Activated naive CD4-positive, alpha-beta T cell treated with Interleukin-2 at 50 U/mL for 16 hours (primary cell): ENCODE data around the gene CTSF.
"Not testable (repeated sequence)": the region's sequence is repeated elsewhere in the genome, so short reads cannot be mapped to it uniquely, and the experiment has no call there.

Source experiments
- DNase-seq: peaks from one replicate; pipeline ENCODE4 v3.0.0-alpha.2; 2020

The CTSF gene

GRCh38 chr11:66568124-66568916 lies at the start of gene CTSF:
Gene CTSF, minus strand, starts transcription at chr11:66568606. Its CDS starts 120 bp downstream, at chr11:66568486.
- DNase-seq: peak; percentile 74

- peak; percentile 29 for DNase-seq
Measured at GRCh38 chr11:66617155-66617834, 48.9 kb upstream of the CTSF start.

DNA sequence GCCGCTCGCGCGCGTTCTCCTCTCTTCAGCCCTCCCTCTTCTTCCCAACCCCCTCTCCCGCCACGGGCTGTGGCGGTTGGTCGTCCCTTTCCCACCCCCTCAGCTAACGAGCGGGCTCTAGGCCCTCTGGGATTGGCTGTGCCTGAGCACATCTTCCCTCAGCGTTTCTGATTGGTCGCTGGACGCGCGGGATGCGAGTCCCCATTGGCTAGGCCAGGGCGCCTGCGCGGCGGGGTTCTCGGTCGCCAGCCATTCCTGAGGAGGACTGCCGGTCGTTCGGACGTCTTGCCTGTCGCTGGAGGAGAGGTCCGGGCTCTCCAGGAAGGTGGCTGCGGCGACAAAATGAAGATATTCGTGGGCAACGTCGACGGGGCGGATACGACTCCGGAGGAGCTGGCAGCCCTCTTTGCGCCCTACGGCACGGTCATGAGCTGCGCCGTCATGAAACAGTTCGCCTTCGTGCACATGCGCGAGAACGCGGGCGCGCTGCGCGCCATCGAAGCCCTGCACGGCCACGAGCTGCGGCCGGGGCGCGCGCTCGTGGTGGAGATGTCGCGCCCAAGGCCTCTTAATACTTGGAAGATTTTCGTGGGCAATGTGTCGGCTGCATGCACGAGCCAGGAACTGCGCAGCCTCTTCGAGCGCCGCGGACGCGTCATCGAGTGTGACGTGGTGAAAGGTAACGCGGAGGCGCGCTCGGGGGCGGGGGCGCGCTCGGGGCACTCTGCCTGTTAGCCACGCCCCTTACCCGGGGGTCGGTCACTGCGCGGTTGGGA lies 48.2 kb upstream of the CTSF start, which contains the start of gene RBM14:
Gene RBM14, plus strand, starts transcription at position 252 of the 776 bp plus-strand sequence. Its CDS starts 91 bp downstream, at position 343.
- peak; percentile 98 for DNase-seq

DNA sequence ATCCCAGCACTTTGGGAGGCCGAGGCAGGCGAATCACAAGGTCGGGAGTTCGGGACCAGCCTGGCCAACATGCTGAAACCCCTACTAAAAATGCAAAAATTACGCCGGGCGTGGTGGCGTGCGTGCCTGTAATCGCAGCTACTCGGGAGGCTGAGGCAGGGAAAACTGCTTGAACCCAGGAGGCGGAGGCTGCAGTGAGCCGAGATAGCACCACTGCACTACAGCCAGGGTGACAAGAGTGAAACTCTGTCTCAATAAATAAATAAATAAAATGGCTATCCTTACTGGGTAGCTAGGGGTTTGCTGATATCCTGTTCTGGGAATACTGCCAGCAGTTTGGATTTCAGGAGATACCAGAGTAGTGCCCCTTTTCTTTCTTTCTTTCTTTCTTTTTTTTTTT lies 45.7 kb upstream of the CTSF start:
- no peak for DNase-seq

DNA sequence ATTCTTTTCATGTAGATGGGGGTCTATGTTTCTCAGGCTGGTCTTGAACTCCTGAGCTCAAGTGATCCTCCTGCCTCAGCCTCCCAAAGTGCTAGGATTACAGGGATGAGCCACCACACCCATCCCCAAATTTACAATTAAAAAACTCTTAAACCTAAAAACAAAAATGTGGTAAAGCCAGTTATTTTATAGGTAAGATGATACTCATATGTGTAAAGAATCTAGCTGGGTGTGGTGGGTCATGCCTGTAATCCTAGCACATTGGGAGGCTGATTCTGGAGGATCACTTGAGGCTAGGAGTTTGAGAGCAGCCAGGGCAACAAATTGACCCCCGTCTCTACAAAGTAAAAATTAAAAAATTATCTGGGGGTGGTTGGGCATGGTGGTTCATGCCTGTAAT lies 44.1 kb upstream of the CTSF start:
- no peak for DNase-seq

GRCh38 chr11:66609721-66610617 lies 41.6 kb upstream of the CTSF start:
- no peak for DNase-seq

DNA sequence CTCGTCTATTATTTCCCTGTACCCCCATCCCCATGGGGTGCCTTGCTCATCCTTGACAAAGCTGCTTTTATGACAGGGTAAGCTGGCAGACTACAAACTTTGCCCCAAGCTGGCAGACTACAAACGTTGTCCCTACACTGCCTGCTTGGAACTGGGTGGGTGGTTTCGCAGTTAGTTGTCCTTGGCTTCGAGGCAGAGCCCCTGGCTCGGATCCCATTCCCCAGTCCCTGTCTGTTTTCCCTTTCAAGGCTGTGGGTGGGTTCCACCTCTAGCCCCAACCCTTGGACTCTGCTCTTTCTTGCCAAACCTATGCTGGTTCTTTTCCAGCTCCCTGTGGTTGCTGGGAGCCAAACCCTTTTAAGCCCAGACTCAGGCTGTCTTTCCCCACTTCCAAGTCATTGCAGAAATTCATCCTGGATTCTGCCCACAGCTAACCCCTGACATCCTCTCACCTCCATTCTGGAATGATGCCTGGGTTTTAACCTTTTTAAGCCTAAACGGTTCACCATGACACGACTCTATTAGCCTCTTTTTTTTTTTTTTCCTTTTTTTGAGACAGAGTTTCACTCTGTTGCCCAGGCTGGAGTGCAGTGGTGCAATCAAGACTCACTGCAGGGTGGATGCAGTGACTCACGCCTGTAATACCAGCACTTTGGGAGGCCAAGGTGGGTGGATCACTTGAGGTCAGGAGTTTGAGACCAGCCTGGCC lies 38.9 kb upstream of the CTSF start:
- DNase-seq: no peak

DNA sequence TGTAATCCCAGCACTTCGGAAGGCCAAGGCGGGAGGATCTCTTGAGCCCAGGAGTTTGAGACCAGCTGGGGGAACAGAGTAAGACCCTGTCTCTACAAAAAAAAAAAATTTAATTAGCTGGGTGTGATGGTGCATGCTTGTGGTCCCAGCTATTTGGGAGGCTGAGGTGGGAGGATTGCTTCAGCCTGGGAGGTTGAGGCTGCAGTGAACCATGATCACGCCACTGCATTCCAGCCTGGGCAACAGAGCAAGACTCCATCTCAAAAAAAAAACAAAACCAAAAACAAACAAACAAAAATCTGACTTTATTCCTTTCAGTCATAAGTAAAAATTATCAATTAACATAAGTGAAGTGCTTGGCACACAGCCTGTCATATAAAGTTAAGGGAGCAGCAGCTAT lies 38.2 kb upstream of the CTSF start:
- not testable (repeated sequence) for DNase-seq

DNA sequence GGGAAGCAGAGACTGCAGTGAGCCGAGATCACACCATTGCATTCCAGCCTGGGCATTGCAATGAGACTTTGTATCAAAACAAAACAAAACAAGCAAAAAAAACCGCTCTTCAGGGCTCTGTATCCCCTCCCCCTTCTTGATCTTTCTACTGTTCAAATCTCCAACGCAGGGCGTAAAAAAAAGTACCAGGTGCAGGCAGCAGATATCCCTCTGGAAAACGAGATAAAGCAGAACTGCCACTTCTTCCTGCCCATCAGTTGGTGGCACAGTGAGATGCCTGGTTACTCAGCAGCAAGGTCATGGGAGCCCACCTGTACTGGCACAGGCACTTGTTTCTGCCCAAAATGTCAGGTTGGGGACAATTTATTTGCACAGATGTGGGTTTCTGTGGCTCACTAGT lies 35.7 kb upstream of the CTSF start:
- DNase-seq: no peak

- DNase-seq: no peak
Measured at GRCh38 chr11:66603072-66603471, 34.7 kb upstream of the CTSF start.

DNA sequence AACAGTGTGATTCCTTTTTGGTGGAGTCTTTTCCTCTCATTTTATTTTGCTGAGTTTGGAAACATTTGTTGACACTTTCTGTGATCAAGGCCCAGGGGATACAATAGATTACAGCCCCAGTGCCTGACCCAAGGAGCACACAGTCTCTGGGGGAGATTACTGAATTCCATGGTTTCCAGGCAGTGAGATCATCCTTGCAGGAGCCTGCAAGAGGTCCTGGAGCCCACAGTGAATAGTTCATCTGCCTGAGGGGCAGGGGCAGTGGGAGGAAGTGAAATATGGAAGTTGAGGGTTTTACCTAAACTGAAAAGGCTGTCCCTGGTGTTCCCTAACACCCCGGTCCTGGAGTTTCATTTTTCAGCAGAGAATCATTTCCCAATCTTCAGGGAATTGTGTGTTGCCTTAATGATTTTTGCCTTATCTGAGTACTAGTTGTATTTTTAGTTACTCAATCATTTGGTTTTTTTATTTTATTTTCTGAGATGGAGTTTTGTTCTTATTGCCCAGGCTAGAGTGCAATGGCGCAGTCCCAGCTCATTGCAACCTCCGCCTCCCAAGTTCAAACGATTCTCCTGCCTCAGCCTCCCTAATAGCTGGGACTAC lies 32.3 kb upstream of the CTSF start:
- DNase-seq: no peak

DNA sequence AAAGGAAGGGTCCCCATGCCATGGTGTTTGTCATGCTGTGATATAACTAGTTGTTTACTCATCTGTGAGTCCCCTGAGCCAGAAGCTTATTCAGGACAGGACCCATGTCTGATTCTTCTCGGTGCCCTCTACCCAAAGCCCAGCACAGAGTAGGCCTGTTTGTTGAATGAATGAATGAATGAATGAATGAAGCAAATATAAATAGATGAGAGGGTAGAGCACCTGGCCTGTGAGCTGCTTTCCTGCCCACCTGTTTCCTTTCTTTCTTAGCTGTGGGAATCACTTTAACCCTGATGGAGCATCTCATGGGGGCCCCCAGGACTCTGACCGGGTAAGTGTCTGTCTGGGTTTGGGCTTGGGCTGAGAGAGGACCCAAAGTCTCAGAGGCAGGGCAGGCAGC lies 31.8 kb upstream of the CTSF start:
- DNase-seq: no peak

GRCh38 chr11:66598993-66599392 lies 30.6 kb upstream of the CTSF start:
- DNase-seq: no peak

GRCh38 chr11:66595245-66595904 lies 27.0 kb upstream of the CTSF start:
- DNase-seq: no peak

GRCh38 chr11:66593650-66594049 lies 25.2 kb upstream of the CTSF start:
- DNase-seq: no peak

DNA sequence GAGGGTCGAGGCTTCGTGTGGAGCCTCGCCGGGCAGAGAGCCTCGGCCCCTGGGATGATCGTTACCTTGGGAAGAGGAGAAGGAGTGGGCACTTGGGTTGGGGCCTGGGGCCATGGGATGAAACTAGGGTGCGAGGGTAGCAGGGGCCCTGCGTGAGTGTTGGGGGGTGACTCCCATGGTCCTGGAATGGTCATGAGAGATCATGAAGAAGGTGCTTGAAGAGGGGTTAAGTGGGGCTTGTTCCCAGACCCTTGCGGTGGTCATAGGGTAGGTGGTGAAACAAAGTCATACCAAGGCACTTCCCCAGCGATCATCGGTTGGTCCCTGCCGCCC lies 24.9 kb upstream of the CTSF start:
- no peak for DNase-seq

- DNase-seq: peak; percentile 99
Measured at GRCh38 chr11:66592457-66593302, 24.3 kb upstream of the CTSF start, which contains the start of the genes CCDC87 and CCS. Gene CCDC87, minus strand, starts transcription at chr11:66593063. Its CDS starts 48 bp downstream, at chr11:66593015. Gene CCS, plus strand, starts transcription at chr11:66593185. Its CDS starts 77 bp downstream, at chr11:66593262.

DNA sequence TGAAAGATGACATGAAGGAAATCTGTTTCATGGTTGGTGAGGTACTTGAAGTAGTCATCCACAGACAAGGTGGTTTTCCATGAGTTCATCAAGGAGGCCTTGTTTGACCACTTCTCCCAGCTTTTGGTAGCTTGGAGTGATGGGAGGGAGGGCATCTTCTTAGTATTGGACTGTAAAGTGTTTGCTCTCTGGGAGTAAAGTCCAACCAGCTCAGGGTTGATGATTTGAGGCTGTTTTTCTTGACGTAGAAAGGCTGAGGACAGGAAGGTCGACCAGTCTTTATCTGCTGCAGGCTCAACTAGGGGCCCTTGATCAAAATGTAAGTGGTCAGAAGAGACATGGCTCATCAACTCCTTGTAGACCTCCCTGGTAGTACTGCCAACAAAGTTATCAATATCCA lies 22.8 kb upstream of the CTSF start:
- DNase-seq: no peak

DNA sequence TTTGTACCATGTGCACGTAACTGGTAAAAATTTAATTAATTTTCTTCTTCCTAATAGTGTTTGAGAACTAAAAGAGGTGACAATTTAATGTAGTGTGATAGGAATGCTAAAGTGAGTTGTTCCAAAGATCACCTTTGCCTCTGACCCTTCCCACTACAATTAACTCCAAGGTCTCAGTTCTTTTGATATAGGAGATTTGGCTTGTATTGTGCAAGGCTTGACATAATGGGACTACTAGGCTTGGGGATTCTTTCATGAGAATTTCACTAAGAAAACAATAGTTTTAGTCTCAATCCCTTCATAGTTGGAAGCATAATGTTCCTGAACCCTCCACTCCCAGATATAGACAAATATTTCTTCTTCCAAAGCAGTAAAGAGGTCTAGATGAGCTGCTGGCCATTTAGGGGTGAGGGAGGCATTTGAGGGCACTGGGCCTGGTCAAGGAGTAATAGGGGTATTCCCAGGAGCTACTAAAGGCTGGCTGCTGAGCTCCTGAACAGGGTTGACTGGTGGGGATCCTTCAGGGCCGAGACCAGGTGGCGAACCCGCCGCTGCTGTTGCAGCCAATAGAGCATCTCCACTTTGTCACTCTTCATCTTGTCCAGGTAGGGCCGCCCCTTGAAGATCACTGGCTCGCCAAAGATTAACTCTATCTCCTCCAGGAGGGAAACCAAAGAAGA lies 21.7 kb upstream of the CTSF start:
- no peak for DNase-seq
